ENCODE results near the gene CENPU. TPM values are rescaled to one million over a fixed set of nuclear protein-coding genes. Genes with fewer than 3 reads are reported as not detected.
A peak's percentile ranks its signal among the peaks of the same experiment; 100 is the strongest.

Gene CENPU
- total RNA-seq, 2 donors from 2014 or later = 0.85 to 1.1 TPM

DNA sequence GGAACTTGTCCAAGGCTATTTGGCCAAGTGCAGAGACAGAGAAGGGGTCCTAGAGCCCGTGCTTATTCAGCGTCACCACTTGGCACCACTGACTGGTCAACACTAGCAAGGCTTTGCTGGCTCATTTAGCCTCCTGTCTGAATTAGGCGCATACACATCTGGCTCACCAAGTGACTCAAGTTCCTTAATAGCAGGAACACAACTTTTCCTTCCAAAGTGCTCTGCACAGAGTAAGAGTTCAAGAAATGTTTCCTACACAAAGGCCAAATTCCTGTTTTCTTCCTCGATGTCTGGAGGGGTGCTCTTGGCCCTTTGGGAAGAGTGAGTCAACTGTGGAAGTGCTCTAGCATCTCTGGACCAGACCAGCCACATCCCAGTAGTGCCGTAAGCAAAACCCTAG, 26.8 kb upstream of the CENPU start:
- peaks cover 84% of the 10 kb centered on the region for H3K36me3 ChIP-seq
- DNase-seq (ENCODE audit: low spot score) = no peak
- H3K27ac ChIP-seq = no peak overlapping the region
- TF ChIP-seq, protein P1, sequence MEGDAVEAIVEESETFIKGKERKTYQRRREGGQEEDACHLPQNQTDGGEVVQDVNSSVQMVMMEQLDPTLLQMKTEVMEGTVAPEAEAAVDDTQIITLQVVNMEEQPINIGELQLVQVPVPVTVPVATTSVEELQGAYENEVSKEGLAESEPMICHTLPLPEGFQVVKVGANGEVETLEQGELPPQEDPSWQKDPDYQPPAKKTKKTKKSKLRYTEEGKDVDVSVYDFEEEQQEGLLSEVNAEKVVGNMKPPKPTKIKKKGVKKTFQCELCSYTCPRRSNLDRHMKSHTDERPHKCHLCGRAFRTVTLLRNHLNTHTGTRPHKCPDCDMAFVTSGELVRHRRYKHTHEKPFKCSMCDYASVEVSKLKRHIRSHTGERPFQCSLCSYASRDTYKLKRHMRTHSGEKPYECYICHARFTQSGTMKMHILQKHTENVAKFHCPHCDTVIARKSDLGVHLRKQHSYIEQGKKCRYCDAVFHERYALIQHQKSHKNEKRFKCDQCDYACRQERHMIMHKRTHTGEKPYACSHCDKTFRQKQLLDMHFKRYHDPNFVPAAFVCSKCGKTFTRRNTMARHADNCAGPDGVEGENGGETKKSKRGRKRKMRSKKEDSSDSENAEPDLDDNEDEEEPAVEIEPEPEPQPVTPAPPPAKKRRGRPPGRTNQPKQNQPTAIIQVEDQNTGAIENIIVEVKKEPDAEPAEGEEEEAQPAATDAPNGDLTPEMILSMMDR (IDR thresholded peaks at IDR 0.05) = no peak
- no peaks in the 10 kb centered on the region for H3K27me3 ChIP-seq
- peaks cover 0 to 20% of the 10 kb centered on the region in 2 donors for H3K4me1 ChIP-seq
- no peaks in the 10 kb centered on the region for H3K9me3 ChIP-seq
- H3K4me3 ChIP-seq = no peak overlapping the region

GRCh38 chr4:184757810-184758209, 23.9 kb upstream of the CENPU start:
- Histone ChIP-seq H3K9me3 (no peaks in the 10 kb centered on the region), H3K27ac (peak overlapping the region; percentile 65 to 80), H3K4me3 (no peak overlapping the region), H3K4me1 (peaks cover 0 to 30% of the 10 kb centered on the region in 2 donors), H3K27me3 (no peaks in the 10 kb centered on the region), H3K36me3 (peaks cover 61% of the 10 kb centered on the region)
- TF ChIP-seq, protein P1 (IDR thresholded peaks at IDR 0.05) = no peak
- DNase-seq (ENCODE audit: low spot score) = no peak

DNA sequence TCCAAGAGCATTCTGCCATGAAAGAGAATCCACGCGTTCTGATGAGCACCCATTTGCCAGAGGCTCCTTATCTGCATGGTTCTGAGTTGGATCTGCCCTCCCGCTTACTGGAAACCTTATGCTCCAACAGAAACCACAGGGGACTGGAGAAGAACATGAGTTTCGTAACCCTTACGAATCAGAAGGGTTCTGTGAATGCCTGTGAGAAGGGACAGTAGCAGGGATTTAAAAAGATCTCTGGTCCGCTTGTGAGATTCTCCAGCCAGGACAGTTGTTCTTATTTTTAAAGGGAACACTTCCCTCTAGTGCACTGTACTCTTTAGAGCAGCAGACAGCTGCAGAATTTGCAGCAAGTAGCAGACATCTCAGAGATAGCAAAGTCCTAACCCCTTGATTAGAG, 22.5 kb upstream of the CENPU start:
- peaks cover 46% of the 10 kb centered on the region for H3K36me3 ChIP-seq
- TF ChIP-seq, protein P1 (IDR thresholded peaks at IDR 0.05) = peak in 1 of 2 donors; percentile 50
- no peak for DNase-seq (ENCODE audit: low spot score)
- H3K27me3 ChIP-seq = no peaks in the 10 kb centered on the region
- peaks cover 0 to 38% of the 10 kb centered on the region in 2 donors for H3K4me1 ChIP-seq
- H3K9me3 ChIP-seq = no peaks in the 10 kb centered on the region
- H3K4me3 ChIP-seq = no peak overlapping the region
- H3K27ac ChIP-seq = peak overlapping the region; percentile 65 to 80

- no peak overlapping the region for H3K4me3 ChIP-seq
- H3K36me3 ChIP-seq = peaks cover 35% of the 10 kb centered on the region
- TF ChIP-seq, protein P1 (IDR thresholded peaks at IDR 0.05) = no peak
- H3K4me1 ChIP-seq = peaks cover 0 to 49% of the 10 kb centered on the region in 2 donors
- peak overlapping the region; percentile 65 to 80 for H3K27ac ChIP-seq
- DNase-seq (ENCODE audit: low spot score) = peak; percentile 68
- no peaks in the 10 kb centered on the region for H3K9me3 ChIP-seq
- no peaks in the 10 kb centered on the region for H3K27me3 ChIP-seq
These were observed 21.4 kb upstream of the CENPU start for GRCh38 chr4:184755278-184755677.

DNA sequence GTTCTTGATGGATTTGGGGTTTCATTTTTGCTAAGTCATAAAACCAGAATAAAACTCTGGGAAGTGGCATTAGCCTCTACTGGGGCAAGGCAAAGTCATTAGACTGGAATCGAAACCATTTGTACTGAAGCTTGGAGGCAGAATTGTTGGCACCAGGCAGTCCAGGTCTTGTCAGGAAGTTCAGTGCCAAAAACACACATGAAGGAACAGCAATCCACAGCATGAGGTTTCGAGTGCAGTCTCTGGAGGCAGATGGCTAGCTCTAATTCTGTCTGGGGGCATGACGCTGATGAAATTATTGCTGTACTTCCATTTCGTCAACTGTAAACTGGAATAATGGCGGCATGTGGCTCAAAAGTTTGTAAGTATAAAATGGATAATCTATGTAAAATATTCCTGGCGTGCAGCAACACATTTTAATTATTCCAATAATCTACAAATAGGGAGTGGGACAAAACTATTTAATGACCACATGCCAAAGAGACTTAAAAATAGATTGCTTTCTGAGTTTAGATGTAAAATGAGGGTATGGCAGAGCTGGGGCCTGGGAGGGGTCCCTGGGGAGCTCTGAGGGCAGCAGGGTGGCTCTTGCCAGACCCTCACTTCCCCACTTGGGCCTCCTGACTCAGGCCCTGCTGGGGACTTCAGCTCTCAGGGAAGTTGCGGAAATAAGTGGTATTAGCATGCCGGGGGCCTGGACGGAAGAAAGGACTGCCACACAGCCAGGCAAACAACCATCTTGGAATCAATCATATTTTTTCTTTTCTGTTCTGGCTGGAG, 18.8 kb upstream of the CENPU start:
- TF ChIP-seq, protein P1 (IDR thresholded peaks at IDR 0.05) = no peak
- Histone ChIP-seq H3K36me3 (peaks cover 19% of the 10 kb centered on the region), H3K4me3 (no peak overlapping the region), H3K27me3 (no peaks in the 10 kb centered on the region), H3K9me3 (no peaks in the 10 kb centered on the region), H3K4me1 (peaks cover 0 to 67% of the 10 kb centered on the region in 2 donors), H3K27ac (no peak overlapping the region)
- no peak for DNase-seq (ENCODE audit: low spot score)

All from right atrium auricular region (tissue), 2 donors.